ENCODE data around the gene ING2. TPM values are rescaled to one million over a fixed set of nuclear protein-coding genes. Genes with fewer than 3 reads are reported as not detected.
"Not testable (repeated sequence)": the region's sequence is repeated elsewhere in the genome, so short reads cannot be mapped to it uniquely, and the experiment has no call there.

The ING2 gene
- total RNA-seq, 1 donor from 2014 or later, result 12.2 TPM

DNA sequence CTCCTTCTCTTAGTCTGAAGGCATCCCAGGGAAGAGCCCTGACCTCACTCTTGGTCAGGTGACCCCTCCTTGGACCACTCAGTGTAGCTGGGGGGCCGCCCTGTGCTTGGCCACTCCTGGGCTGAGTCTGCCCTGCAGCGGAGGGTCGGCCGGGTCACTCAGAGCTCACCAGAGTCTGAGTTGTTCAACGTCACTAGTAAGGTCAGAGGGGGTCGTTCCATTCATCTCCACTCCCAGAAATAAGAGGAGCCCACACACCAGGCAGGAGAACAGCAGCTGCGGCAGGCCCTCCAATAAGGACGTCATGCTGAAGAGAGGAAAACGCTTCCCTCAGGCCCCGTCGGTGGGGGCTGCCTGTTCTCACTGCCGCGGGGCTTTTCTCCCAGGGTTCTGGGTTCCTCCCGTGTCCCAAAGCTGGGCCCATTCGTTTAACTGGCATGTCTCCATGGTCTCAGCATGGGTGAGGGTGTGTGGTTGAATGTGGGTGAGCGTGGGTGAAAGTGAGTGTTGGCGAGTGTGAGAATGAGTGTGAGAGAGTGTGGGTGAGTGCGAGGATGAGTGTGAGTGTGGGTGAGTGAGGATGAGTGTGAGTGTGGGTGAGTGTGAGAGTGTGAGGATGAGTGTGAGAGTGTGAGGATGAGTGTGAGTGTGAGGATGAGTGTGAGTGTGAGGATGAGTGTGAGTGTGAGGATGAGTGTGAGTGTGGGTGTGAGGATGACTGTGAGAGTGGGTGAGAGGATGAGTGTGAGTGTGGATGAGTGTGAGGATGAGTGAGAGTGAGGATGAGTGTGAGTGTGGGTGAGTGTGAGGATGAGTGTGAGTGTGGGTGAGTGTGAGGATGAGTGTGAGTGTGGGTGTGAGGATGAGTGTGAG lies 47.7 kb downstream of the ING2 start:
- H3K27me3 Mint-ChIP-seq (ENCODE audit: unreplicated experiment), result peaks cover 6% of the 10 kb centered on the region
- peaks cover 4% of the 10 kb centered on the region for H3K36me3 Mint-ChIP-seq (ENCODE audit: low read depth, unreplicated experiment)
- no peaks in the 10 kb centered on the region for H3K4me1 Mint-ChIP-seq (ENCODE audit: unreplicated experiment)
- H3K4me3 Mint-ChIP-seq (ENCODE audit: unreplicated experiment), result no peak overlapping the region
- DNase-seq (ENCODE audit: low spot score), result no peak
- H3K27ac Mint-ChIP-seq (ENCODE audit: unreplicated experiment), result no peak overlapping the region
- no peaks in the 10 kb centered on the region for H3K9me3 Mint-ChIP-seq (ENCODE audit: unreplicated experiment)
- TF ChIP-seq, protein P1, sequence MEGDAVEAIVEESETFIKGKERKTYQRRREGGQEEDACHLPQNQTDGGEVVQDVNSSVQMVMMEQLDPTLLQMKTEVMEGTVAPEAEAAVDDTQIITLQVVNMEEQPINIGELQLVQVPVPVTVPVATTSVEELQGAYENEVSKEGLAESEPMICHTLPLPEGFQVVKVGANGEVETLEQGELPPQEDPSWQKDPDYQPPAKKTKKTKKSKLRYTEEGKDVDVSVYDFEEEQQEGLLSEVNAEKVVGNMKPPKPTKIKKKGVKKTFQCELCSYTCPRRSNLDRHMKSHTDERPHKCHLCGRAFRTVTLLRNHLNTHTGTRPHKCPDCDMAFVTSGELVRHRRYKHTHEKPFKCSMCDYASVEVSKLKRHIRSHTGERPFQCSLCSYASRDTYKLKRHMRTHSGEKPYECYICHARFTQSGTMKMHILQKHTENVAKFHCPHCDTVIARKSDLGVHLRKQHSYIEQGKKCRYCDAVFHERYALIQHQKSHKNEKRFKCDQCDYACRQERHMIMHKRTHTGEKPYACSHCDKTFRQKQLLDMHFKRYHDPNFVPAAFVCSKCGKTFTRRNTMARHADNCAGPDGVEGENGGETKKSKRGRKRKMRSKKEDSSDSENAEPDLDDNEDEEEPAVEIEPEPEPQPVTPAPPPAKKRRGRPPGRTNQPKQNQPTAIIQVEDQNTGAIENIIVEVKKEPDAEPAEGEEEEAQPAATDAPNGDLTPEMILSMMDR (IDR thresholded peaks at IDR 0.05; ENCODE audit: unreplicated experiment), result no peak

DNA sequence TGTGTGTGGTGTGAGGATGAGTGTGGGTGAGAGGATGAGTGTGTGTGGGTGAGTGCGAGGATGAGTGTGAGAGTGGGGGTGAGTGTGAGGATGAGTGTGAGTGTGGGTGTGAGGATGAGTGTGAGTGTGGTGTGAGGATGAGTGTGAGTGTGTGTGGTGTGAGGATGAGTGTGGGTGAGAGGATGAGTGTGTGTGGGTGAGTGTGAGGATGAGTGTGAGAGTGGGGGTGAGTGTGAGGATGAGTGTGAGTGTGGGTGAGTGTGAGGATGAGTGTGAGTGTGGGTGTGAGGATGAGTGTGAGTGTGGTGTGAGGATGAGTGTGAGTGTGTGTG lies 48.3 kb downstream of the ING2 start:
- not testable (repeated sequence) for DNase-seq (ENCODE audit: low spot score); H3K27ac Mint-ChIP-seq (ENCODE audit: unreplicated experiment); H3K4me1 Mint-ChIP-seq (ENCODE audit: unreplicated experiment); H3K9me3 Mint-ChIP-seq (ENCODE audit: unreplicated experiment); H3K4me3 Mint-ChIP-seq (ENCODE audit: unreplicated experiment); H3K36me3 Mint-ChIP-seq (ENCODE audit: low read depth, unreplicated experiment); H3K27me3 Mint-ChIP-seq (ENCODE audit: unreplicated experiment)

DNA sequence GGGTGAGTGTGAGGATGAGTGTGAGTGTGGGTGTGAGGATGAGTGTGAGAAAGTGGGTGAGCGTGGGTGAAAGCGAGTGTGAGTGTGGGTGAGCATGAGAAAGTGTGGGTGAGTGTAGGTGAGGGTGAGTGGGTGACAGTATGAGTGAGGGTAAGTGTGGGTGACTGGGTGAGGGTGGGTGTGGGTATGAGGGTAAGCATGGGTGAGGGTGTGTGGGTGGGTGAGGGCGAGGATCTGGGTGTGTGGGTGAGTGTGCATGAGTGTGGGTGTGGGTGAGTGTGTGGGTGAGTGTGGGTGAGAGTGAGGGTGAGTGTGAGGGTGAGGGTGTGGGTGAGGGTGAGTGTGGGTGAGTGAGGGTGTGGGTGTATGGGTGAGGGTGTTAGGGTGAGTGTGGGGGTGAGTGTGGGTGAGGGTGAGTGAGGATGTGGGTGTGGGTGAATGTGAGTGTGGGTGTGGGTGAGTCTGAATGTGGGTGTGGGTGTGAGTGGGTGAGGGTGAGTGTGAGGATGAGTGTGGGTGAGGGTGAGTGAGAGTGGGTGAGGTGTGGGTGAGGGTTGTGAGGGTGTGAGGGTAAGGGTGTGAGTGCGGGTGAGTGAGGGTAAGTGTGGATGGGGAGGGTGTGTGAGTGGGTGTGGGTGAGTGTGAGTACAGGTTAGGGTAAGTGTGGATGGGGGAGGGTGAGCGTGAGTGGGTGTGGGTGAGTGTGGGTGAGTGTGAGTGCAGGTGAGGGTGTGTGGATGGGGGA lies 48.9 kb downstream of the ING2 start:
- DNase-seq (ENCODE audit: low spot score), result no peak
- Mint-ChIP-seq H3K4me1 (ENCODE audit: unreplicated experiment) (no peaks in the 10 kb centered on the region), H3K4me3 (ENCODE audit: unreplicated experiment) (no peak overlapping the region)

DNA sequence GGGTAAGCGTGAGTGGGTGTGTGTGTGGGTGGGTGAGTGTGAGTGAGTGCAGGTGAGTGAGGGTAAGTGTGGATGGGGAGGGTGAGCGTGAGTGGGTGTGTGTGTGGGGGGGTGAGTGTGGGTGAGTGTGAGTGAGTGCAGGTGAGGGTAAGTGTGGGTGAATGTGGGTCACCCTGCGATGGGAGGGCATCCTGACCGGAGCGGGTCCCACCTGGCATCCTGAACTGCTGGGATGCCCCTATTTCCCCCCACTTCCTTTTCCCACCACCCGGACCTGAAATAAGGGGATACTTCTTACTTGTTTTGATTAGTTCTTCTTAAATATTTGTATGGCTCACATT lies 49.5 kb downstream of the ING2 start:
- Mint-ChIP-seq H3K4me1 (ENCODE audit: unreplicated experiment) (peaks cover 4% of the 10 kb centered on the region), H3K27me3 (ENCODE audit: unreplicated experiment) (peaks cover 6% of the 10 kb centered on the region), H3K4me3 (ENCODE audit: unreplicated experiment) (no peak overlapping the region), H3K36me3 (ENCODE audit: low read depth, unreplicated experiment) (peaks cover 4% of the 10 kb centered on the region), H3K9me3 (ENCODE audit: unreplicated experiment) (no peaks in the 10 kb centered on the region), H3K27ac (ENCODE audit: unreplicated experiment) (peak overlapping the region; percentile 14)
- no peak for DNase-seq (ENCODE audit: low spot score)
- TF ChIP-seq, protein P1 (IDR thresholded peaks at IDR 0.05; ENCODE audit: unreplicated experiment), result no peak

More for the DNA sequence above, 48.9 kb downstream of the ING2 start:
- Mint-ChIP-seq H3K27ac (ENCODE audit: unreplicated experiment) (no peak overlapping the region), H3K27me3 (ENCODE audit: unreplicated experiment) (peaks cover 6% of the 10 kb centered on the region), H3K36me3 (ENCODE audit: low read depth, unreplicated experiment) (peaks cover 4% of the 10 kb centered on the region), H3K9me3 (ENCODE audit: unreplicated experiment) (no peaks in the 10 kb centered on the region)
- TF ChIP-seq, protein P1 (IDR thresholded peaks at IDR 0.05; ENCODE audit: unreplicated experiment), result no peak

DNA sequence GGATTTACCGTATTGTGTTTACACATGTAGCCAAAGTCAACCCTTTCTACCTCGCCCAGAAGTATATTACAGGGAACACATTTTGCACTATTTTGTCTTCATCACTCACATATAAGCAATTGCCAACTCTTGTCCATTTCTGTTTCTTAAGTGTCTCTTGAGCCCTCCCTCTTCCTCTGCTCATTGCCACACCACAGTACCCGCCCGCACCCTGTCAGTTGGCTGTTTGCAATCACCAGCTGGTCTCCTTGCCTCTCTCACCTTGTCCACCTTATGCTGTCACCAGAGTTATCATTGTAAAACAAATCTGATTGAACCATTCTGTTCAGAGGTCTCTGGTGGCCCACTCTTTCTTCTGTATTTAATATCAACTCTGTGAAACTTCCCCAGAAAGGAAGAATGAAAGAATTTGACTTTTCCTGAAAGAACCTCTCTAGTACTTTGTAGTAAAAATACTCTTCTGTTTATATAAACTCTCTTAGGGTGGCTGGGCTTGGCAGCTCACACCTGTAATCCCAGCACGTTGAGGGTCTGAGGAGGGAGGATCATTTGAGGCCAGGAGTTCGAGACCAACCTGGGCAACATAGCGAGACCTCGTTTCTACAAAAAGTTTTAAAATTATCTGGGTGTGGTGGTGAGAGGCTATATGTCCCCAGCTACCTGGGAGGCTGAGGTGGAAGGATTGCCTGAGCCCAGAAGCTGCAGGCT lies 50.2 kb downstream of the ING2 start:
- DNase-seq (ENCODE audit: low spot score), result no peak
- H3K27me3 Mint-ChIP-seq (ENCODE audit: unreplicated experiment), result peaks cover 6% of the 10 kb centered on the region
- no peak overlapping the region for H3K4me3 Mint-ChIP-seq (ENCODE audit: unreplicated experiment)
- peaks cover 4% of the 10 kb centered on the region for H3K36me3 Mint-ChIP-seq (ENCODE audit: low read depth, unreplicated experiment)
- no peaks in the 10 kb centered on the region for H3K9me3 Mint-ChIP-seq (ENCODE audit: unreplicated experiment)
- TF ChIP-seq, protein P1 (IDR thresholded peaks at IDR 0.05; ENCODE audit: unreplicated experiment), result no peak
- H3K4me1 Mint-ChIP-seq (ENCODE audit: unreplicated experiment), result peaks cover 4% of the 10 kb centered on the region
- H3K27ac Mint-ChIP-seq (ENCODE audit: unreplicated experiment), result peak overlapping the region; percentile 10
